ENCODE data around the gene SLC2A4RG. TPM values are rescaled to one million over a fixed set of nuclear protein-coding genes. Genes with fewer than 3 reads are reported as not detected.

SLC2A4RG gene
- total RNA-seq, 1 donor from 2014 or later, result 80.7 TPM

DNA sequence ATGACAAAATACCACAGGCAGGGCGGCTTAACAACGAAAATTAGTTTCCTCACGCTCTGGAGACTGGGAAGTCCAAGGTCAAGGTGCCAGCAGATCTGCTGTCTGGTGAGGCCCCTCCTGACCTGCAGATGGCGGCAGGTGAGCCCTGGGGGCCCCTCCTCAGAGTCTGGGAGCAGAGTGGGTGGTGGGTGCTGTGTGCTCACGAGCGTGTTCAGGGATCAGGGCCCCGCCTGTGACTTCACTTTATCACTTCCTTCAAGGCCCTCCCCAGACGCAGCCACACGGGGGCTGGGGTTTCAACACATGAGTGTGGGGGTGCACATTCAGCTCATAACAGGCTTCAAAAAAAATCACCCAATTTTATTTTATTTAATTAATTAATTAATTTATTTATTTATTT, 39.3 kb downstream of the SLC2A4RG start:
- Mint-ChIP-seq H3K4me3 (ENCODE audit: unreplicated experiment) (no peak overlapping the region), H3K4me1 (ENCODE audit: unreplicated experiment) (peaks cover 16% of the 10 kb centered on the region), H3K27ac (ENCODE audit: unreplicated experiment) (no peak overlapping the region), H3K9me3 (ENCODE audit: unreplicated experiment) (no peaks in the 10 kb centered on the region), H3K36me3 (ENCODE audit: unreplicated experiment) (peaks cover 10% of the 10 kb centered on the region), H3K27me3 (ENCODE audit: unreplicated experiment) (no peaks in the 10 kb centered on the region)
- DNase-seq (ENCODE audit: extremely low spot score, unreplicated experiment), result no peak
- TF ChIP-seq, protein P1, sequence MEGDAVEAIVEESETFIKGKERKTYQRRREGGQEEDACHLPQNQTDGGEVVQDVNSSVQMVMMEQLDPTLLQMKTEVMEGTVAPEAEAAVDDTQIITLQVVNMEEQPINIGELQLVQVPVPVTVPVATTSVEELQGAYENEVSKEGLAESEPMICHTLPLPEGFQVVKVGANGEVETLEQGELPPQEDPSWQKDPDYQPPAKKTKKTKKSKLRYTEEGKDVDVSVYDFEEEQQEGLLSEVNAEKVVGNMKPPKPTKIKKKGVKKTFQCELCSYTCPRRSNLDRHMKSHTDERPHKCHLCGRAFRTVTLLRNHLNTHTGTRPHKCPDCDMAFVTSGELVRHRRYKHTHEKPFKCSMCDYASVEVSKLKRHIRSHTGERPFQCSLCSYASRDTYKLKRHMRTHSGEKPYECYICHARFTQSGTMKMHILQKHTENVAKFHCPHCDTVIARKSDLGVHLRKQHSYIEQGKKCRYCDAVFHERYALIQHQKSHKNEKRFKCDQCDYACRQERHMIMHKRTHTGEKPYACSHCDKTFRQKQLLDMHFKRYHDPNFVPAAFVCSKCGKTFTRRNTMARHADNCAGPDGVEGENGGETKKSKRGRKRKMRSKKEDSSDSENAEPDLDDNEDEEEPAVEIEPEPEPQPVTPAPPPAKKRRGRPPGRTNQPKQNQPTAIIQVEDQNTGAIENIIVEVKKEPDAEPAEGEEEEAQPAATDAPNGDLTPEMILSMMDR (IDR thresholded peaks at IDR 0.05), result no peak

DNA sequence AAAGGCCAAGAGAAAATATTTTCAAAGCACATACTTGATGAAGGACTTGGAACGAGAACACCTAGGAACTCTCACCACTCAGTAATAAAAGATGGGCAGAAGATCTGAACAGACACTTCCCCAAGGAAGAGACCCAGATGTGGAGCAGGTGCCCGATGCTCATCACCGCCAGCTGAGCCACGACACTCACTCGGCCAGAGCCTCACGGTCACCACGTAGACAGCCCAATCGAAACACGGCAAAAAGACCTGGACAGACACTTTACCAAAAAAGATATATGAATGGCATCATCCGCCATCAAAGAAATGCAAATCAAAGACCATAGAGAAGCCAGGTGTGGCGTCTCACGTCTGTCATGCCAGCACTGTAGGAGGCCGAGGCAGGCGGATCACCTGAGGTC, 41.6 kb downstream of the SLC2A4RG start:
- TF ChIP-seq, protein P1 (IDR thresholded peaks at IDR 0.05), result no peak
- H3K36me3 Mint-ChIP-seq (ENCODE audit: unreplicated experiment), result peaks cover 6% of the 10 kb centered on the region
- H3K27me3 Mint-ChIP-seq (ENCODE audit: unreplicated experiment), result no peaks in the 10 kb centered on the region
- no peaks in the 10 kb centered on the region for H3K9me3 Mint-ChIP-seq (ENCODE audit: unreplicated experiment)
- H3K27ac Mint-ChIP-seq (ENCODE audit: unreplicated experiment), result no peak overlapping the region
- peaks cover 5% of the 10 kb centered on the region for H3K4me1 Mint-ChIP-seq (ENCODE audit: unreplicated experiment)
- H3K4me3 Mint-ChIP-seq (ENCODE audit: unreplicated experiment), result no peak overlapping the region
- no peak for DNase-seq (ENCODE audit: extremely low spot score, unreplicated experiment)

DNA sequence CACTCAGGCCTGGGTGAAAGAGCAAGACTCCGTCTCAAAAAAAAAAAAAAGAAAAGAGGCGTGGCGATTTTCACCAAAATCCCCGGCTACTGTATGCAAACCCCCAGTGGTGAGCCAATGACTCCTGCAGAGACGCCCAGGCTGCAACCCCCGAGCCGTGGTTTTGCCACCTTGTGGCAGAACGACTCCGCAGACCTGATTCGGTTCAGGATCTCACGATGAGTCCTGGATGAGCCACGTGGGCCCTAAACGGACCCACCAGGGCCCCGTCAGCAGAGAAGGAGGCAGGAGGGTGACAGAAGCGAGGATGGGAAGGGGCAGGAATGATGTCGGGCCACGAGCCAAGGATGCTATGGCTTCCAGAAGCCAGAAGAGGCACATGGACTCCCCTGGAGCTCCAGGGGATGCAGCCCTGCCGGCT, 42.5 kb downstream of the SLC2A4RG start:
- H3K9me3 Mint-ChIP-seq (ENCODE audit: unreplicated experiment), result no peaks in the 10 kb centered on the region
- peaks cover 10% of the 10 kb centered on the region for H3K4me1 Mint-ChIP-seq (ENCODE audit: unreplicated experiment)
- no peak overlapping the region for H3K4me3 Mint-ChIP-seq (ENCODE audit: unreplicated experiment)
- no peak overlapping the region for H3K27ac Mint-ChIP-seq (ENCODE audit: unreplicated experiment)
- DNase-seq (ENCODE audit: extremely low spot score, unreplicated experiment), result no peak
- H3K36me3 Mint-ChIP-seq (ENCODE audit: unreplicated experiment), result peaks cover 6% of the 10 kb centered on the region
- TF ChIP-seq, protein P1 (IDR thresholded peaks at IDR 0.05), result no peak
- H3K27me3 Mint-ChIP-seq (ENCODE audit: unreplicated experiment), result no peaks in the 10 kb centered on the region

DNA sequence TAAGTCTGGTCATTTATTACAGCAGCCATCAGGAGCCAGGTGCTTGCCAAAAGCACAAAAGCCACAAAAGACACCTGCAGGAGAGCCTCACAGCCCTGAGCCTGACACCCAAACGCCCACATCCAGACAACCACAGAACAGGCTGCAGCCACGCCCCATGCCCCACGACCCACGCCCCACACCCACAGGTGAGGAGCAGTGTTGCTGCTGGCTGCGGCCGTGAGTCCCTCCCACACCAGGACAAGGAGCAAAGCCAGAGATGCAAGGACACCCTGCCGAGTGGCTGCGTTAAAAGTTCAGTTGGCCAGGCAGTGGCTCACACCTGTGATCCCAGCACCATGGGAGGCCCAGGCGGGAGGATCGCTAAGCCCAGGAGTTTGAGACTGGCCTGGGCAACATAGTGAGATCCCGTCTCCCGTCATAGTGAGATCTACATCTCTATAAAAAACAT, 43.0 kb downstream of the SLC2A4RG start:
- Mint-ChIP-seq H3K4me1 (ENCODE audit: unreplicated experiment) (peaks cover 10% of the 10 kb centered on the region), H3K4me3 (ENCODE audit: unreplicated experiment) (no peak overlapping the region), H3K27ac (ENCODE audit: unreplicated experiment) (no peak overlapping the region), H3K36me3 (ENCODE audit: unreplicated experiment) (peaks cover 3% of the 10 kb centered on the region), H3K9me3 (ENCODE audit: unreplicated experiment) (no peaks in the 10 kb centered on the region), H3K27me3 (ENCODE audit: unreplicated experiment) (no peaks in the 10 kb centered on the region)
- TF ChIP-seq, protein P1 (IDR thresholded peaks at IDR 0.05), result no peak
- DNase-seq (ENCODE audit: extremely low spot score, unreplicated experiment), result no peak

DNA sequence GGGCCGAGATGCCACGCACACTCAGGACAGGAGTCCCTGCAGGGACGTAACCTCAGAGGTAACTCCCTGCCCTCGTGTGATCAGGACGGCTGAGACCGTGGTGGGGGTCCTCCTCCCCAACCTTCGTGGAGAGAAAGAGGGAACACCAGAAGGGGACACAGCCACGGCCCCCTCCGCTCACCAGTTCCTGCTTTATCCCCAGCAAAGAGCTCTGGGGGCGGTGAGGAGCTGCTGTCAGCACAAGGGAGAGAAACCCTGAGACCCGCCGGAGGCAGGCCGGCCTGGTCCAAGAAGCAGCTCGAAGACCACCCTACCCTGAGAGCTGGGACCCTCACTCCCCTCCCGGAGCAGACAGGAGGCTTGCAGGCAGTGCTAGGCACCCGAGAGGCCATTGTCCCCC, 44.4 kb downstream of the SLC2A4RG start:
- Mint-ChIP-seq H3K36me3 (ENCODE audit: unreplicated experiment) (peaks cover 8% of the 10 kb centered on the region), H3K9me3 (ENCODE audit: unreplicated experiment) (no peaks in the 10 kb centered on the region), H3K27ac (ENCODE audit: unreplicated experiment) (no peak overlapping the region), H3K4me3 (ENCODE audit: unreplicated experiment) (no peak overlapping the region), H3K4me1 (ENCODE audit: unreplicated experiment) (peaks cover 7% of the 10 kb centered on the region), H3K27me3 (ENCODE audit: unreplicated experiment) (no peaks in the 10 kb centered on the region)
- TF ChIP-seq, protein P1 (IDR thresholded peaks at IDR 0.05), result no peak
- DNase-seq (ENCODE audit: extremely low spot score, unreplicated experiment), result no peak
